Measurements from ENCODE around the gene CD200R1.
A peak's percentile ranks its signal among the peaks of the same experiment; 100 is the strongest.
"Not testable (repeated sequence)": the region's sequence is repeated elsewhere in the genome, so short reads cannot be mapped to it uniquely, and the experiment has no call there.

The CD200R1 gene

GRCh38 chr3:112958811-112959560 is 15.9 kb downstream of the CD200R1 start:
- no peak overlapping the region for H3K27ac Mint-ChIP-seq
- peaks cover 22% of the 10 kb centered on the region for H3K9me3 Mint-ChIP-seq
- H3K27me3 Mint-ChIP-seq = no peaks in the 10 kb centered on the region
- peaks cover 32% of the 10 kb centered on the region for H3K36me3 Mint-ChIP-seq (ENCODE audit: low read depth)
- H3K4me1 Mint-ChIP-seq (ENCODE audit: low read depth) = peaks cover 30% of the 10 kb centered on the region
- peak overlapping the region; percentile 74 for H3K4me3 Mint-ChIP-seq

DNA sequence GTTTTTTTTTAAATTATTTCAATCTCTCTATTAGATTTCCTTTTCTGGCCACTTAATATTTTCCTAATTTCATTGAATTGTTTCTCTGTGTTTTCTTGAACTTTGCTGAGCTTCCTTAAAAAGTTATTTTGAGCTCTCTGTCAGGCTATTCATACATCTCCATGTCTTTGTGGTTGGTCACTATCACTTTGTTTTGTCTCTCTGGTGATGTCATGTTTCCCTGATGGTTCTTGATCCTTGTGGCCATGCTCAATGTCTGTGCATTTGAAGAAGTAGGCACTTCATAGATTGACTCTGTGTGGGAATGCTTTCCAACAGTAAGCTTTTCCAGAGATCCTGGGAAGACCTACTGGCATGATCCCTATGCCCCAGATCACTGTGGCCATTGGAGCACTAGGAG is 18.6 kb downstream of the CD200R1 start:
- Mint-ChIP-seq H3K4me3 (no peak overlapping the region), H3K9me3 (peaks cover 15% of the 10 kb centered on the region), H3K27me3 (no peaks in the 10 kb centered on the region), H3K4me1 (ENCODE audit: low read depth) (peaks cover 24% of the 10 kb centered on the region), H3K36me3 (ENCODE audit: low read depth) (peaks cover 18% of the 10 kb centered on the region), H3K27ac (no peak overlapping the region)

- H3K9me3 Mint-ChIP-seq = peaks cover 17% of the 10 kb centered on the region
- H3K4me1 Mint-ChIP-seq (ENCODE audit: low read depth) = peaks cover 14% of the 10 kb centered on the region
- H3K36me3 Mint-ChIP-seq (ENCODE audit: low read depth) = peaks cover 33% of the 10 kb centered on the region
- H3K27ac Mint-ChIP-seq = no peak overlapping the region
- no peak overlapping the region for H3K4me3 Mint-ChIP-seq
- H3K27me3 Mint-ChIP-seq = no peaks in the 10 kb centered on the region
These were observed 26.5 kb downstream of the CD200R1 start for GRCh38 chr3:112948346-112948838.

DNA sequence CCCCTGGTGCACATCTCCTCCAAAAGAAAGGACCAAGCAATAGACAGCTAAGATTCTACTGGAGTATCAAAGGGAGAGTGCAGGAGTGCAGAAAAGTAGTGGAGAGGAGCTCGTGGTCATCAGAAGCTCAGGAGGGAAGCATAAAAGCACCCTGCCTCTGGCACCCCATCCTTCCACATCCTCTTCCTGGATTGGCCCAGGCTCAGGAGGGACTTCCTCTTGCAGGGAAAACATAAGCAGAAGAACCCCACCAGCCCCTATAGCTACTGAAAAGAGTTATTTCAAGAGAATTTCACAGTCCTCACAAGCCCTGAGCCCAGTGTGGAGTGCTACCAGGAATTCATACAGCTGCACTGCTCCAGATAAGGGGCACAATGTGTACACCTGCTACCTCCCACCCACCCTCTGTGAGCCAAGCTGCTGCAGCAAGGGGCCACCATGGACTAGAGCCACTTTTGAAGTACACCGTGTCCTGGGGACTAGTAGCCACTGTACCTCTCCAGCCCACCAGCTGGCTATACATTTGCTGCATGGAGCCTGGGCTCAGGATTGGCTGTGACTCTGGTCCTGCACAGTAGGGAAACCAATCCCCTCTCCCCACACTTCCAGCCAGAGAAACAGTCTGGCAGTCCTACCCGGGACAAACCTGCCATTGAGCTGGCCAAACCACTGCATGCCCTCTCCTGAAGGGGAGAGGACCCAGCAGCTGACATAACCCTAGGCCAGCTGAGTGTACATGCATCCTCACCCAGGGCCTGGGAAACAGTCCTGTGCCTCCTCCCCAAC is 43.0 kb downstream of the CD200R1 start:
- no peaks in the 10 kb centered on the region for H3K27me3 Mint-ChIP-seq

GRCh38 chr3:112930771-112931170 is 44.1 kb downstream of the CD200R1 start:
- Mint-ChIP-seq H3K4me1 (ENCODE audit: low read depth) (peaks cover 11% of the 10 kb centered on the region), H3K4me3 (no peak overlapping the region), H3K27ac (no peak overlapping the region), H3K36me3 (ENCODE audit: low read depth) (peaks cover 6% of the 10 kb centered on the region), H3K27me3 (no peaks in the 10 kb centered on the region), H3K9me3 (peaks cover 6% of the 10 kb centered on the region)

More for the DNA sequence above, 43.0 kb downstream of the CD200R1 start:
- Mint-ChIP-seq H3K9me3 (peaks cover 16% of the 10 kb centered on the region), H3K4me1 (ENCODE audit: low read depth) (peaks cover 11% of the 10 kb centered on the region), H3K27ac (no peak overlapping the region), H3K4me3 (no peak overlapping the region), H3K36me3 (ENCODE audit: low read depth) (peaks cover 18% of the 10 kb centered on the region)

GRCh38 chr3:112925969-112926368 is 48.9 kb downstream of the CD200R1 start:
- peaks cover 4% of the 10 kb centered on the region for H3K4me1 Mint-ChIP-seq (ENCODE audit: low read depth)
- H3K9me3 Mint-ChIP-seq = no peaks in the 10 kb centered on the region
- H3K36me3 Mint-ChIP-seq (ENCODE audit: low read depth) = peaks cover 3% of the 10 kb centered on the region
- no peak overlapping the region for H3K27ac Mint-ChIP-seq
- H3K4me3 Mint-ChIP-seq = no peak overlapping the region
- H3K27me3 Mint-ChIP-seq = no peaks in the 10 kb centered on the region

GRCh38 chr3:112925560-112925959 is 49.3 kb downstream of the CD200R1 start:
- Mint-ChIP-seq H3K9me3 (no peaks in the 10 kb centered on the region), H3K4me3 (no peak overlapping the region), H3K36me3 (ENCODE audit: low read depth) (peaks cover 3% of the 10 kb centered on the region), H3K27me3 (no peaks in the 10 kb centered on the region), H3K27ac (no peak overlapping the region), H3K4me1 (ENCODE audit: low read depth) (peaks cover 4% of the 10 kb centered on the region)

DNA sequence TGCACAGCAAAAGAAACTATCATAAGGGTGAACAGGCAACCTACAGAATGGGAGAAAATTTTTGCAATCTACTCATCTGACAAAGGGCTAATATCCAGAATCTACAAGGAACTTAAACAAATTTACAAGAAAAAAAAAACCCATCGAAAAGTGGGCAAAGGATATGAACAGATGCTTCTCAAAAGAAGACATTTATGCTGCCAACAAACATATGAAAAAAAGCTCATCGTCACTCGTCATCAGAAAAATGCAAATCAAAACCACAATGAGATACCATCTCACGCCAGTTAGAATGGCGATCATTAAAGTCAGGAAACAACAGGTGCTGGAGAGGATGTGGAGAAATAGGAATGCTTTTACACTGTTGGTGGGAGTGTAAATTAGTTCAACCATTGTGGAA is 55.4 kb downstream of the CD200R1 start:
- H3K36me3 Mint-ChIP-seq (ENCODE audit: low read depth) = peaks cover 37% of the 10 kb centered on the region
- peaks cover 24% of the 10 kb centered on the region for H3K9me3 Mint-ChIP-seq
- H3K4me3 Mint-ChIP-seq; H3K4me1 Mint-ChIP-seq (ENCODE audit: low read depth); H3K27me3 Mint-ChIP-seq; H3K27ac Mint-ChIP-seq: not testable (repeated sequence)

DNA sequence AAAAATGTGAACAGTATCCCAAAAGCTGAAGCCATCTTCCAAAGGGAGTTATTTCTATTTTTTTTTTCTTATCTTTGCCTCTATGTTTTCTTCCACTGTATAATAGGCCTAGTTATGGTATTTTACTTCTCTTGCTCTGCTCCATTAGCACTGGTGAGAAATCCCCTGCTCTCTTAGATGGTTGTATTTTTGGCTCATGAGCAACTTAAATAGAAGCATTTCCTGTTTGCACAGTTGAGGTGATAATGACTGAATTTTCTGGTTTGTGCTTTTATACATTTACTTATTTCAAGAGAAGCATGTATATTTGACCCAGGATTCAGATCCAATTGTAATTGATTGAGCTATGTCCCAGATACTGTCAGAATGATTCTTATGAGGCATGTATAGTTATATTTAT is 66.7 kb downstream of the CD200R1 start:
- Mint-ChIP-seq H3K27me3 (no peaks in the 10 kb centered on the region), H3K27ac (peak overlapping the region; percentile 64)

GRCh38 chr3:112904786-112905185 is 70.1 kb downstream of the CD200R1 start:
- Mint-ChIP-seq H3K36me3 (ENCODE audit: low read depth) (no peaks in the 10 kb centered on the region), H3K9me3 (peaks cover 9% of the 10 kb centered on the region), H3K4me1 (ENCODE audit: low read depth) (peaks cover 26% of the 10 kb centered on the region), H3K27ac (no peak overlapping the region), H3K4me3 (no peak overlapping the region), H3K27me3 (no peaks in the 10 kb centered on the region)

More for the DNA sequence above, 66.7 kb downstream of the CD200R1 start:
- H3K4me3 Mint-ChIP-seq = peak overlapping the region; percentile 7
- H3K36me3 Mint-ChIP-seq (ENCODE audit: low read depth) = peaks cover 24% of the 10 kb centered on the region
- H3K4me1 Mint-ChIP-seq (ENCODE audit: low read depth) = peaks cover 35% of the 10 kb centered on the region
- H3K9me3 Mint-ChIP-seq = peaks cover 19% of the 10 kb centered on the region

DNA sequence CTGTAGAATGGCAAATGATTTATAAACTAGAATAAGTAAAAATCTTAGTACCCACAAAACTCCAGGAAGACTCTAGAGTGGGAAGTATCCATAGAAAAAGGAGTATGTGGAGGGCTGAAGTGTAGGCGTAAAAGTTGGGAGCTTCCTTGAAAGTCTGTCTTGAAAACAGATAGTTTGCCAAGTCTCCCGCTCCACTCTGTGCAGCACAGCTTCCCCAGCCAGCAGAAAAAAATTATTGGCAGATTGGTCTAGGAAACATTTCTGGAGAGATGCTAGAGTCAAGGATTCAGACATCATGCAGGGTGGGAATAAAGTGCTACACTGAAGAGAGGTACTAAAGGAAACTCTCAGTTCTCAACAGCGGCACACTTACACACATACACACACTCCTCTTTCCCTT is 74.8 kb downstream of the CD200R1 start:
- Mint-ChIP-seq H3K27me3 (no peaks in the 10 kb centered on the region), H3K9me3 (peaks cover 9% of the 10 kb centered on the region), H3K4me3 (no peak overlapping the region), H3K27ac (no peak overlapping the region), H3K36me3 (ENCODE audit: low read depth) (no peaks in the 10 kb centered on the region), H3K4me1 (ENCODE audit: low read depth) (no peaks in the 10 kb centered on the region)

DNA sequence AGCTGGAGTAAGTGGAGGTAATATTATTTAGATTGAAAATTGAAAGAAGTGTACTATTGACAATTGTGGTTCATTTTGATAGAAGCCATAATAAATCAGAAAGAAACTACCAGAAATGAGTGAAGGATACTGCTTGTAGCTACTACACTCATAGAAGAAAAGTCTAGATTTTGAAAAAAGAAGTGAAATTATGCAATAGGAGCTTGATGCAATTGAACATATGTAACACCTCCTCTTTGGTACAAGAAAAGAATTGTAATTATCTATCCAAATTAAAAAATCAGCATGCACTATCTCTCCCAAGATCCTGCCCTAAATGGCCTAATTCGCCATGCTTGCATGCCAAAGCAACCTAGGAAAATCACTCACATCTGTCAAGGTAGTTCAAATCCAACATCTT is 77.1 kb downstream of the CD200R1 start:
- Mint-ChIP-seq H3K4me1 (ENCODE audit: low read depth) (no peaks in the 10 kb centered on the region), H3K36me3 (ENCODE audit: low read depth) (no peaks in the 10 kb centered on the region), H3K9me3 (no peaks in the 10 kb centered on the region), H3K27ac (no peak overlapping the region), H3K4me3 (no peak overlapping the region), H3K27me3 (no peaks in the 10 kb centered on the region)

DNA sequence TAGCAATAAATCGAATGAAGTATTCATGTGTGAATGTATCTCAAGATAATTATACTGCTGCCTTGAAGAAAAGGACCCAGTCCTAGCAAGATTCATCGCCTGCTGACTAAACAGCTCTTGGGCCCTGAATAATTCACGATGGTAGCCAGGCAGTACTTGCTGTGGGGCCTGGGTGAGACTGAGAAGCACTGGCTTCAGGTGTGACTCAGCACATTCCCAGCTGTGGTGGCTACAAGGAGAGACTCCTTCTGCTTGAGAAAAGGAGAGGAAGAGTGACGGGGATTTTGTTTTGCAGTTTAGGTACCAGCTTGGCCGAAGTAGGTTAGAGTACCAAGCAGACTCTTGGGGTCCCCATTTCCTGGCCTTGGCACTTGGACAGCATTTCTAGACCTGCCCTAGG is 80.6 kb downstream of the CD200R1 start:
- no peak overlapping the region for H3K27ac Mint-ChIP-seq
- H3K27me3 Mint-ChIP-seq = peaks cover 4% of the 10 kb centered on the region
- no peak overlapping the region for H3K4me3 Mint-ChIP-seq
- no peaks in the 10 kb centered on the region for H3K9me3 Mint-ChIP-seq
- H3K4me1 Mint-ChIP-seq (ENCODE audit: low read depth) = no peaks in the 10 kb centered on the region
- H3K36me3 Mint-ChIP-seq (ENCODE audit: low read depth) = no peaks in the 10 kb centered on the region

DNA sequence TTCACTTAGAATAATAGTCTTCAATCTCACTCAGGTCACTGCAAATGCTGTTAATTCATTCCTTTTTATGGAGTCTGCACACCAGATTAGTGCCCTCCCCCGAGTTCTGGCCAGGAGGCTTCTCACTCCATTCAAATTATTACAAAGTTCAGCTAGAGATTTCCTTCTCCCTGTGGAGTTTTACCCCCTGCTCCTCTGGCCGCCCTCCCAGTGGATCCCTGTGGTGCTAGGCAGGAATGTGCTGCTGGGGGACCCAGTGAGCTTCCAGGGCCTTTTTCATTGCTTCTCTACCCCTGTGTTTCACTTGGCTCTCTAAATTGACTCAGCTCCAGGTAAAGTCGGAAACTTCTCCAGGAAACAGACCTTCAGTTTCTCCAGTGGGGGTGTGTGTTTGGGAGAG is 85.5 kb downstream of the CD200R1 start:
- peaks cover 12% of the 10 kb centered on the region for H3K27me3 Mint-ChIP-seq
- H3K36me3 Mint-ChIP-seq (ENCODE audit: low read depth) = no peaks in the 10 kb centered on the region
- H3K27ac Mint-ChIP-seq = no peak overlapping the region
- H3K4me1 Mint-ChIP-seq (ENCODE audit: low read depth) = no peaks in the 10 kb centered on the region
- no peaks in the 10 kb centered on the region for H3K9me3 Mint-ChIP-seq
- H3K4me3 Mint-ChIP-seq = no peak overlapping the region

DNA sequence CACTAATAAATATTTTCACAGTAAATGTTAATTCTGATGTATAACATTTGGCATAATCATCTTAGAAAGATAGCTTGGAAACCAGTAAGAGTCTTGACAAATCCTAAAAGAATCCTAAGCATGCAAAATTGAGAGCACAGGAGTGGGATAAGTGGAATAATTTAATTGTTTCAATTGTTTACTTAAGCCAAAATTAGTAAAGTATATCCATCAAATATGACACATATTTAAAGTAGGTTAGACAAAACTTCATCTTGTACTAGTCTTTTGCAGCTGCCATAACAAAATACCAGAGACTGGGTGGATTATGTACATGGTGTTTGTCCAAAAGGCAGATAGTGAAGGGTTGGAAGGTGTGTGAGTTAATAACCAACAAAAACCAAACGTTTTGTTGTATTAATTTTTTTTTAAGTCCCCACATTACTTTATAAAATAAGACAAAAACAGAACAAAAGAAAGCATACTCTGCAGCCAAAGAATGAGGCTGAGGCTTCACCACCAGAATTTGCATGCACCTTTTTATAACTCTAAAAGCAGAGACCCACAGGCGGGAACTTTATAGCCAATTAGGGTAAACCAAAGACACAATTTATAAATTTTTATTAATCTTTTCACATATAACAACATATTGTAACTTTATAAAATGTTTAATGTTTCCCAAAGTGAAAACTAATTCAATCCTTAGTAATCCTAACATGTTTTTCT is 86.4 kb downstream of the CD200R1 start:
- Mint-ChIP-seq H3K4me3 (no peak overlapping the region), H3K4me1 (ENCODE audit: low read depth) (no peaks in the 10 kb centered on the region)

More for the DNA sequence above, 86.4 kb downstream of the CD200R1 start:
- H3K36me3 Mint-ChIP-seq (ENCODE audit: low read depth) = no peaks in the 10 kb centered on the region
- H3K27ac Mint-ChIP-seq = no peak overlapping the region
- no peaks in the 10 kb centered on the region for H3K9me3 Mint-ChIP-seq
- peaks cover 12% of the 10 kb centered on the region for H3K27me3 Mint-ChIP-seq
